Cortex of kidney (tissue), 1 donor: ENCODE data around the gene PRPF8.

ENCODE experiments used
- DNase-seq: peaks from one replicate; lab custom pipeline; 2025; lab: John Stamatoyannopoulos, UW

Gene PRPF8

DNA sequence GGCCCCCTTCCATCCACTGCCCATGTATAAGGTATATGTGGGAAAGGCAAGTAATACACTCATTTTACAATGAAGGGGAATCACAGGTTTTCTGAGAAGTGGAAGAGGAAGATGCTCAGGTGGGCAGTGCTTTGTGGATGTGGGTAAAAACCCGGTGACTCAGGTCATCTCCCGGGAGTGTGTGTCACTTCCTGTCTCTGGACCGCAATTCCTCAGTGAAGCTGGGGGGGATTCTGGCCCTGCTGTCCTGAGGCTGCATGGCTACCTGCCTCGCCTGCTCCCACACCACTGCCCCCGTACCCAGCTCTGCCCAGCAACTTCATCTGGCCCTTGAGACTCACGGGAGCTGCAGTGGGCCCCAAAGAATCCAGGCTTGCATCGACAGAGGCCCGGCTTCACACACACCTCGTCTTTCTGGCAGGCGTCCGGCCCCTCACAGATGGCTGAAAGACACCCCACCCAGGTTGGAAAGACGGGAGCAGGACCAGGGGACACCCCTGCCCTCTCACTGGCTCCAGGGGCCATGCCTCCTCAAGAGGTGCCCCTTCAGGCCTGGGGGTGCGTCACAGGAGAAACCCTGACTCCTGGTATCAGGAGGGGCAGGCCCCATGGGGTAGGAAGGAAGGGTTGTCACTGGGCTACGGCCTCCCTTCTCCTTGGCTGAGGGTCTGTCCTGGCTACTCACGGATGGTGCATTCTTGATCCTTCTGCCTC lies 40.0 kb downstream of the PRPF8 start:
- DNase-seq: no peak

DNA sequence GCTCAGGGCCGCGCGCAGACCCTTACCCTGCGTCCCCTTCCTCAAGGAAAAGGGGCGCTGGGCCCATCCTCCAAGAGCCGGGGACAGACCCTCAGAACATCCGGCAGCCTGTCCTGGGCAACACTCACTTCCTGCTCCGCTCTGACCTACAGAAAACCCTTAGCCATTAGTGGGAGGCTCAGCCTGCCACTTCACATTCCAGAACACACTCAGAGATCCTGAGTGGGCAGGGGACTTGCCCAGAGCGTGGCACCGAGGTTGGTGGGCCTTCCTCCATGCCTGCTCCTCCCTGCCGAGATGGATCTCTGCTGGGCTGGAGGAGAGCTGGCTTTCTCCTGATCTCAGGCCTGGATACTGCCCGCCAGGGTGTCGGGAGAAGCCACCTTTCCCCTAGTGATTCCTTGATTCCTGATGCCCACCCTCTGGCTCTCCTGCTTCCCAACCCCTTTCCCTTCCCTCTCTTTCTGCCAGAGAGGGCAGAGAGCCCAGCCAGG lies 40.6 kb downstream of the PRPF8 start:
- no peak for DNase-seq

DNA sequence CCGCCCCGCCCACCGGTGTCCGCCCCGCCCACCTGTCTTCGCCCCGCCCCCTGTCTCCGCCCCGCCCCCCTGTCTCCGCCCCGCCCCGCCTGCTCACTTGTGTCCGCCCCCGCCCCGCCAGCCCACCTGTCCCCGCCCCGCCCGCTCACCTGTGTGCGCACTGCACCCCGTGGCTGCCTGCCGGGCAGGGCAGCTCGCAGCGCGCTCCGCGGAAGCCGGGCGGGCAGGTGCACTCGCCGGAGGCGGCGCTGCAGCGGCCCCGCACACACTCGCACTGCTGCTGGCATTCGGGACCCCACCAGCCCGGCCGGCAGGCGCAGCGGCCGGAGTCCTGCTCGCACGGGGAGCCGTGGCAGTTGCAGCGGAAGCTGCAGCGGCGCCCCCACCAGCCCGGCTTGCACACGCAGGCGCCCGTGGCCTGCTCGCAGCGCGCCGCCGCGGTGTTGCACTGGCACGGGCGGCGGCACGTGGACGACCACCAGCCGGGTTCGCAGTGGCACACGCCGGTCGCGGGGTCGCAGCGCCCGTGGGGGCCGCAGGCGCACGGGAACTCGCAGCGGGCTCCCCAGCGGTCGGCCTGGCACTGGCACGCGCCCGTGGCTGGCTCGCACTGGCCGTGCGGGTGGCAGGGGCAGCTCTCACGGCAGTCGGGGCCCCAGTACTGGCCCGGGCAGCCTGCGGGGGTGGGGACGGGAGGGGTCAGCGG lies 41.2 kb downstream of the PRPF8 start:
- DNase-seq: no peak

DNA sequence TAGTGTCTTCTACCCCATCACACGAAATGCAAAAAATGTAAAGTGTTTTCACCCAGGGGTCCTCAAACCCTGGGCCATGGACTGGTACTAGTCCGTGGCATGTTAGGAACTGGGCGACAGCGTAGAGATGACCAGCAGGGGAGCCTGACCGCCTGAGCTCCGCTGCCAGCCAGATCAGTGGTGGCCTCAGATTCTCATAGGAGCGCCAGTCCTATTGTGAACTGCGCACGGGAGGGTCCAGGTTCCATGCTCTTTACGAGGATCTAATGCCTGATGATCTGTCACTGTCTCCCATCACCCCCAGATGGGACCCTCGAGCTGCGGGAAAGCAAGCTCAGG lies 43.6 kb downstream of the PRPF8 start:
- DNase-seq: no peak

DNA sequence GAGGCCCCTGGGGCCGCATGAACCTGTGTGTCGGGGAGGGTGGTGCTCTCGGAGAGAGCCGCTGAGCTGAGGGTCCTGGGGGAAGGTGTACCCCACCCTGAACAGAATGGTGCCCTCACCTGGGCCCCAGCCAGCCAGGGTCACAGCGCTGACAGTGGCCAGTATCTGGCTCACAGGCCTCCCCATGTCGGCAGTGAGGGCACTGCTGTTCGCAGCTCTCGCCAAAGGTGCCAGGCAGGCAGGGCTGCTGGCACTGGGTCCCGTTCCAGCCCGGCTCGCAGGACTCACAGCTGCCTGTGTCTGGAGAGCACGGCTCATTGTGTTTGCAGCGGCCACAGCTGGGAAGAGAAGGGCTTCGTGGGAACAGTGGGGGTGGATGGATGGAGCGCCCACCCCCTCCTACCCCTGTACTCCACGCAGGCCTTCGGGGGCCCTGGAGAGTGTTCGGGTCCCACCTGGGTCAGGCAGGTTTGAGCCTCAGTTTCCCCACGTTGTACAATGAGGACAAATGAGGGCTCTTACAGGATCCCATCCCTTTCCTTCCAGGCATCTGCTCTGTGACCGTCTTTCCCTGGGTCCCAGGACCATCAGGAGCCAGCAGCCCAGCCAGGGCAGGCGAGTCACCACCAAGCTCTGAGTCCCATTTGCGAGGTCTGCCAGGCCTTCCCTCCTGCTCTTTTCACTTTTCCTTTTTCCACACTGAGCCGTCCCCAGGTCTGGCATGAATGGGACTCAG lies 44.2 kb downstream of the PRPF8 start:
- DNase-seq: no peak

DNA sequence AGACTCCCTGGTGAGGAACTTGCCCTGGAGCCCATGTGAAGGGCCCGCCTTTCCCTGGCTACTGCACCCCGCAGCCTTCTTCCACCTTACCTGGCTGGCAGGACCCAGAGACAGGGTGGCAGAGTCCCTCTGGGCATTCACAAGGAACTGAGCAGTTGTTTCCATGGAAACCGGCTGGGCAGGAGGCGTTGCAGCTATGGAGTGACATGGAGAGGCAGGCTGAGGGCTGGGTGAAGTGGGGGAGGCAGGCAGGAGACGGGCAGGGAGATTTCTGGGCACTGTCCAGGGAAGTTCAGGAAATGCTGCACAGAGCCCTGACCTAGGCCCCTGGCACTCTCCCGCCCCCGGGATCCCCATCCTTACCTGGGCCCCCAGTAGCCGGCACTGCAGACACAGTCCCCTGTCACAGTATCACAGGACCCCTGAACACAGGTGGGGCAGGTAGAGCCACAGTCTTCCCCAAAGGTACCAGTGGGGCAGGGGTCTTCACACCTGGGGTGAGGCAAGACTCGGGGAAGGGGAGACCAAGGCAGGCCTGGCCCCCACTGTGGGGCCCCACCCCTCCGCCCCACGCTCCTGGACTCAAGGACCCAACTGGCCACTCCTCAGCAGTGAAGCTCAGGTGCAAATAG lies 45.0 kb downstream of the PRPF8 start:
- no peak for DNase-seq

DNA sequence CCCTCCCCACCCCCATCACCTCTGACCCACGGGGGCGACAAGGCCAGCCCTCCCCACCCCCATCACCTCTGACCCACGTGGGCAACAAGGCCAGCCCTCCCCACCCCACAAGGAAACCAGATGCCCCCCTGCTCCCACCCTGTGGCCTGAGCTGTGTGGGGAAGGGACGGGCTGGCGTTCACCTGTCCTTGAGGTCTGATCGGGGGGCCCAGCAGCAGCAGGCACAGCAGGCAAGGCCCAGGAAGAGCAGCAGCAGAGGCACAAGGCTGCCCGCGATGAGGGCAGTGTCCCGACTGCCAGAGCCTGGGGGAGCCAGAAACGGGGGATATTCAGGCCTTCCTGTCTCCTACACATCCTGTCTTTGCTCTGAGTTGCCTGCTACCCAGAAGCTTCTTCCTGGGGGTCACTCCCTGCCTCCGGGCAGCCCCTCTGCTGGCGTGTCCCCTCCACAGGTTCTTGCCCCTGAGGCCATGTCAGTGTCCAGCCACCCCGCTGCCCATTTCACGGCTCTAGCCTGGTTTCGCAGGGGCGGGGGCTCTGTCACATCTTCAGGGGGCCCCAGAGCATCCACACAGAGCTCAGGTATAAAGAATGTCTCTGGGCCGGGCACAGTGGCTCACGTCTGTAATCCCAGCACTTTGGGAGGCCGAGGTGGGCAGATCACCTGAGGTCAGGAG lies 45.9 kb downstream of the PRPF8 start:
- no peak for DNase-seq

DNA sequence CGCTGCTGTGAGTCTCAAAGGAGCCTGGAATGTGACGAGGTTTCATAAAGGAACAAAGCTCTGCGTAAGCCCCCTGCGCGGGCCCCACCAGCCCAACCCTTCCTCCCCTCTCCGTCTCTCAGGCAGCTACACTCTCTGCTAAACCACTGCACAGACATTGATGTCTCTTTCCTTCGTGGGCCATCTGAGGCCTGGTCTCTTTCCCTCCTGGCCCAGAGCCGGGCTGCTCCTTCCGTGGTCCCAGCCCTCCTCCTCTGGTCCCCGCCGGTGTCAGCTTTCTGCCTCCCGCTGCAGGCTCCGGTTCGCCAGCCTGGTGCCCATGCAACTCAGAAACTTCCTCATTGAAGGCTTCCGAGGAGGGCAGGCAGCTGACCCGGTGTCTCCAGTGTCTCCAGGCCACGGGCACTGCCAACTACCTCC lies 46.5 kb downstream of the PRPF8 start:
- DNase-seq: no peak

DNA sequence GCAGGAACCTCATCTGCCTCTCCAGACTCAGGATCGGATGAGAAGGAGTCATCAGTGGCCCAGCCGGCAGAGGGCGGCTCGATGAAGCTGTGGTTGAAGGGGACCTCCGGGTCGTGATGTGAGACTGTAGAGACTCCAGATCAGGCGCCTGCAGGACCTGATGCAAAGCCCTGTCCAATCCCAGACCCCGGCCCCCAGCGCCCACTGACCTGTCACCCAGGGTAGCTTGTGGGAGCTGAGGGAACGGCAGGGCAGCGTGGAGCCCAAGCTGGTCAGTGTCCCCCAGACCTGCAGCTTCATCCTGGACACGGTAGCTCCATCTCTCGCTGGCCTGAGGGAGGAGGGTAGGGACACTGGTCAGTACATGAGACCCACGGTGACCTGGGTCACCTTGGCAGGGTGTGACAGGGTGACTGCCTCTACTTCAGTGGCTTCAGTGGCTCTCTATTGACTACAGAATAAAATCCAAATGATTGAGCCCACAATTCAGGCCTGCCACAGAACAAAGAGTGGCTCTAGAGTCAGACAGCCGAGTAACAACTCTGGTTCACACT lies 47.9 kb downstream of the PRPF8 start:
- DNase-seq: no peak

DNA sequence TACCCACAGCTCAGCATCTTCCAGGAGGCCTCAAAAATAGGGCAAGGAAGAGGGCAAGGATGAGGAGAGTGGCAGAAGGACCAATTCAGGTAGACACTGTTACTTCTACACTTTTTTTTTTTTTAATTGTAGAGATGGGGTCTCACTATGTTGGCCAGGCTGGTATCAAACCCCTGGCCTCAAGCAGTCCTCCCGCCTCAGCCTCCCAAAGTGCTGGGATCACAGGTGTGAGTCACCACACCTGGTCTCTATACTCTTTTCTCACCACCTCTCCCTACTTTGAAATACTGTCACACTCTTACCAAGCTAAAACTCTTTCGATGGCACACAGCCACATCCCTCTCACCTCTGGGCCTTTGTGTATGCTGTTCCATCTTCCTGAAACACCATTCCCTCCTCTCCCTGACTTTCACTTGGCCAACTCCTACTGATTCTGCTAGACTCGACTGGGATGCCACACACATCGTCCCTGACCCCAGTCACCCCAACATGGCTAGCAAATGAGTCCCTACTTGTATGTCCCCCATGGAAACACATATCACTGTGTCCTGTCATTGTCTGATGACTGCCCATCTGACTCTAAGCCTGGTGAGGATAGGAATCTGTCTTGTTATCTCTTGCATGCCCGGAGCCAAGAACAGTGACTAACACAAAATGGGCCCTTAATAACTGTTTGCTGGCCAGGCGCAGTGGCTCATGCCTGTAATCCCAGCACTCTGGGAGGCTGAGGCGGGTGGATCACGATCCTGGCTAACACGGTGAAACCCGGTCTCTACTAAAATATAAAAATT lies 48.8 kb downstream of the PRPF8 start:
- no peak for DNase-seq

DNA sequence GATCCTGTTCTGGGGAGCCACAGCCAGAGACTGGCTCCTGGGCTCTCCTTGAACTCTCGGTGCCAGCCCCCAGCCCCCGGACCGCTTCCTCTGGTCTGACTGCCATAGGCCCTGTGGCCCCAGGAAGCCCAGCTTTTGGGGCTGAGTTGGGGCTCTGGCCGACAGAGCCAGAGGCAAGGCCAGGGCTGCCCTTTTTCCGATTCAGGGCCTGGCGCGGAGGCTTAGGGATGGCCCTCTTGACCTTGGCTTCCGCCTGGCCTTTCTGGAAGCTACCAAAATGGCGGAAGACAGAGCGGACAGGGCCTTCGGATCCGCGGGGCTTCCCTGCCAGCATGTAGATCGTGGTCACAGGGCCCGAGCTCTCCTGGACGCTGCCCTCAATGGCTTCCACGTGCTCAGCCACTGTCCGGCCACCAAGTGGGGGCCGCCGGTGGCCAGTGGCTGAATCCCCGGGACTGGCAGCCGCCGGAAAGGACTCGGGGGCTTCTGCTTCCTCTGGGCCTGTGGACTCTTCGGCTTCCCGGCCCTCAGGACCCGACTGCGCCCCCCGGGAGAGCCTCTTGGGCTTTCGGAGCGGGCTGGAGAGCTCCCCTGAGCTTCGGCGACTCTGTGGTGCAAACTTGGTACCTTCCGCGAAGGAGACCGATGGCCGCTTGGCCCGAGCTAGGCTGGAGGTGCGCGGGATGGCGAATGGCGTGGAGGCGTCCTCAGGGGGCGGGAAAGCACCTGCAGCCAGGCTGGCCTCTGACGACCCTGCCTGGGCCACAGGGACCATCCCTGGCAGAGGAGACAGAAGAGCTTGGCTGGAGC lies 49.6 kb downstream of the PRPF8 start:
- DNase-seq: no peak

DNA sequence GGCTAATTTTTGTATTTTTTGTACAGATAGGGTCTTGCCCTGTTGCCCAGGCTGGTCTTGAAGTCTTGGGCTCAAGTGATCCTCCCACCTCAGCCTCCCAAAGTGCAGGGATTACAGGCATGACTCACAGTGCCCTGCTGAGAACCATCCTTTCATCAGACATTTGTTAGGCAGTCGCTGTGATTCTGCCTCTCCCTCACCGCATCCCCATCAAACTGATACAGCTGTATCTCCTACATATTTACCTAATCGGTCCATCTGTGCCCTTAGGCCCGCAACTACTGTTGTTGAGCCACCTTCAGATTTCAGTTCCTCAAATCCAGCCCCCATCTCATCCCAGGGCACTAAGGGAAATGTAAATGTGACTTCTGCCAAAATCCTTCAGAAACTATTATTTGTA lies 54.0 kb downstream of the PRPF8 start:
- DNase-seq: no peak

DNA sequence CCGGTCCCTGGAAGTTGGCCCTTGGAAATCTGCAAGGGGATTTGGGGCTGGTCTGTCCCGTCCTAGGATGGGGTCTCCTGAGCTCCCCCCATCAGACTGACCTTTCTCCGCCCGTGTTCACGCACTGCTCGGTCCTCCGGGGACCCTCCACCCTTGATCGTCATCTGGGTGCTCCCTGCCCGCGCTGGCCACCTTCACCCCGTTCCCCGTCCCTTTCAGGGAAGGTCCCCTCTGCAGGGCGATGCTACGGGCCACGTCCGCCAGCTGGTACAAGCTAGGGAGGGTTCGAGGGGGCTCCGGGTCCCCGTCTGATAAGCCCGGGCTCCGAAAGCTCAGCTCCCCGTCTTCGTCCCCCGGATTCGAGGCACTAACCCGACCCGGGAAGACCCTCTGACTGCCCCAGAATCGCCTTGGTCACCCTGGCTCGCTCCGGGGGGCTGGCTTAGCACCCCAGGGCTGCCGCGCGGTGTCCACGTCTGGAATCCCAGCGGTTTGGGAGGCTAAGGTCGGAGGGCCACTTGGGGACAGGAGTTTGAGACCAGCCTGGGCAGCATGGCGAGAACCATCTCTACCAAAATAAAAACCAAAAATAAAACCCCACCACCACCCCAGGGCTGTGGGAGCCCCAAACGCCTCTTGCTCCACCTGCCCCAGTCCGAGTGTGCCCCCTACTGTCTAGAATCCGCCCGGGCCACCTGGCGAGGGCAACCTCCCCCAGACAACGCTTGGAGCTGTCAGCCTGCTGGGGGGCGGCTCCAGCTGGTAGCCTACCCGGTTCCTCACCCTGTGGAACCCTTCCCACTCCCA lies 55.0 kb downstream of the PRPF8 start:
- no peak for DNase-seq

DNA sequence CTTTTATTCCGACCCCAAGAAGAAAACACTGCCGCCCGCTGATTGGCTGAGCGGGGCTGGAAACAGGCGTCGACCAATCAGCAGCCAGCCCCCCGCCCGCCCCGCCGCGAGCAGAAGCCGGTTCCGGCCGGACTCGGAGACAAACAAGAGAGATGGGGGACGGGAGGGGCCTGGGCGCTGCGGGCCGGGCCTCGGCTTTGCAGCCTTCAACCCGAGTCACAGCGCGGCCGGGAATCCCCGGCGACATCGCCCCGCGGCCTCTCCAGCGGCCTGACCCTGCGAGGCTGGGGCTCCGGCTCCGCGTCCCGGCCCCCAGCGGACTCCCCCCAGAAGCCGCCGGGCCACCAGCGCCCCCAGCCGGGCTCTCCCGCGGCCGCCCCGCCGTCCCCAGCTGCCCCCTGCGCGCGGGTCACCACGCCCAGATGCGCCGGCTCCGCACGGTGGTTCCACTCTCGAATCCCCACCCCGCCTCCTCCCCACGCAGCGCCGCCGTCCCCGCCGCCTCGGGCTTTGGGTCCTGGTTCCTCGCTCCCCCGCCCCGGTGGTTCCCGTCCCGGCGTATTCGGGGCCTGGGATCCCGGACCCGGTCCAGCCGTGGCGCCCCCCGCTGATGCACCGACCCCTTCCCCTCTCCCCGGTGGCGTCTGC lies 55.7 kb downstream of the PRPF8 start:
- DNase-seq: peak; percentile 72

DNA sequence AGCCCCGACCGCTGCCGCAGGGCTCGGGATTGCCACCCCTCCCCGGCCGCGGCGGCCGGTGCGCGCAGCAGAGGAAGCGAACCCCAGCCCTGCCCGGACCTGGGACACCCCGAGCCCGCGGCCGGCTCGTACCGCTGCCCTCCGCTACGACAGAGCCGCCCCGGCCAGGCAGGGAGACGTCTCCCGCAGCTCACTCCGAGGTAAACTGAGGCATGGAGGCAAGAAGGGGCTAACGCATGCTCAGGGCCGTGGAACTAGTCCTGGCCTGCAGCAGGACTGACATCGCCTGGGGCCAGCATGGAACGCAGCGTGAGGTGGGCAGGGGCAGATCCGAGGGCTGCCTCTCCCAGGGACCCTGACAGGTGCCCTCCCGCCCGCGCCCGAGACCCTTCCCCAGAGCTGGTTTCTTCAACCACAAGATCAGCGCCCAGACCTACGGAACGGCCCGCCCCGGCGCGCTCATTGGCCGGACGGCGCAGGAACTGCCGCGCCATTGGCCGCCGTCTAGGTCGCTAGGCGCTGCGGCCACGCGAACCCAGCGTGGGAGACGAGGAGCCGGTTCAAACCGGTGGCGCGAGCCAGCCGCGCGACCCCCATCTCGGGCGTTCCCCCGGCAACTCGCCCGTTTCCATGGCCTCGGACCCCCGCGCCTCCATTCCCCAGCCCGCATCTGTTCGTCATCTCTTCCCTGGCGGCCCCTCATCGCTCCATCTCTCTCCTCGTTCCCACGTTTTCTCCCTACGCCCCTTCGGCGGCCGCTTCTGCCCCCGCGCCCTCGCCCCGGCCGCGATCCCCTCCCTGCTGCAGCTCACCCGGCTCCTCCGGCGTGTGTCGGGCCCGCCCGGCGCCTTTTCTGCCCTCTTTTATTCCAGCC lies 56.4 kb downstream of the PRPF8 start, which contains the start of gene SLC43A2:
Gene SLC43A2, minus strand, starts transcription at position 853 of the 874 bp plus-strand sequence. CDS start 960 bp downstream, outside the sequence.
- DNase-seq: no peak

DNA sequence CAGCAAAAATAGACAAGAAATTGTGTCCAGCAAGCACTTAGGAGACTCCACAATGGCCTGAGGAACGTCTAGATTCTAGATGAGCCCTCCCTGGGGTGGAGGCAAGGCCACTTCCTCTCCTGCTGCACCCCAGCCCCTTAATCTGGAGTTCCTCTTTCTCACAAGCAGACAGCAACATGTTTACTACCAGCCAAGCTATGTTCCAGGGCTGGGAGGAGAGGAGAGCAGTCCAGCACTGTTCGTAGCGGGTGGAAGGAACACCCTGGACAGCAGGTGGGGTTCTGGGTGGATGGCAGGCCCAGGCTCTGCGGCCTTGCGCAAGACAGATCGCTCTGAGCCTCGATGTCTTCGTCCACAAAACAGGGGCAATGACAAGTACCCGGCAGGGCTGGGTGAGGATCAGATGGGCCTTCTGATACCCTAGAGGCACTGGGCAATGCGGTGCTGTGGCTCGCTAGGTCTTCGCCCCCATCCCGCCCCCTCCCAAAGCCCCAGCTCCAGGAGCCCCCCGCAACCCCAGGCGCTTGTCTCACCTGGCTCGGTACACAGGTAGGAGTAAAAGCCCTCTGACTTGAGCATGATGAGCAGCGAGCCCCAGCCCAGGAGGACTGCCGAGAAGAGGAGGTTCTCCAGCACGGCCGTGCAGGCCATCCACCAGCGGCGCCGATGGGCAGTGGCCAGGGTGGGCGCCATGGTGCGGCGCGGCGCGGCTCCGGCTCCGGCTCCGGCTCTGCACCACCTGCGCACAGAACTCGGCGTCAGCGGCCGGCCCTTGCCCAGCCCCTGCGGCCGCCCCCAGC lies 57.3 kb downstream of the PRPF8 start:
- no peak for DNase-seq

DNA sequence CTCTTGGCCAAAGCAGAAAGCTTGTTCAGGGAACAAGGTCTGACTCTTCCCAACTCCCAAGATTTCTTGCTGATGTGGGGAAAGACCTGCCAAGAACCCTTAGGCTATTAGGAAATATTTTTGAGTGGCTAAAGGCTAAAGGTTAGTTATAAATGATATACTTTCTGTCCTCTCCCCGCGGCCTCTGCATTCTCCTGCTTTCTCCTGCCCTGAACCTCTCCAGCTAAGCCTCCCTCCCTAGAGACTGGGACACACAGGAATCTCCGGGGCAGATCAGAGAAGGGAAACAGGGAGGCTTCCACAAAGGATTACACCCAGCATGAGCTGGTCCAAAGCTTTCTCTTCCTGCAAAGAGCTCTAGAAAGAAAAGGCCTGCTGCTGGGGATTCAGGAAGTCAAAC lies 58.3 kb downstream of the PRPF8 start:
- DNase-seq: no peak
